Activated CD4-positive, alpha-beta T cell treated with anti-CD3 and anti-CD28 coated beads, Interleukin-2, amount 50 U/mL, for 48 hours (primary cell): Measurements from ENCODE around the gene ZNF182.
"Not testable (repeated sequence)": the region's sequence is repeated elsewhere in the genome, so short reads cannot be mapped to it uniquely, and the experiment has no call there.

ENCODE experiments used
- DNase-seq, 2 experiments: peaks; one replicate each; pipeline ENCODE4 v3.0.0-alpha.2; 2020

Gene ZNF182

GRCh38 chrX:48003758-48004457 is at the start of gene ZNF182:
TSS of gene ZNF182 (minus strand) at chrX:48003989. CDS start at chrX:48002609, 1,380 bp downstream.
- DNase-seq: peak; percentile 89 to 92

- DNase-seq: no peak
Measured at GRCh38 chrX:48046846-48047245, 43.1 kb upstream of the ZNF182 start.

GRCh38 chrX:48045410-48046311 is 41.9 kb upstream of the ZNF182 start:
- DNase-seq: no peak

GRCh38 chrX:48043056-48043455 is 39.3 kb upstream of the ZNF182 start:
- DNase-seq: no peak

- DNase-seq: no peak
Measured at GRCh38 chrX:48035891-48036290, 32.1 kb upstream of the ZNF182 start.

- not testable (repeated sequence) for DNase-seq
Measured at GRCh38 chrX:48030641-48031173, 26.9 kb upstream of the ZNF182 start.

- DNase-seq: no peak
Measured at GRCh38 chrX:48030237-48030636, 26.4 kb upstream of the ZNF182 start.

GRCh38 chrX:48028091-48028490 is 24.3 kb upstream of the ZNF182 start:
- no peak for DNase-seq

- DNase-seq: not testable (repeated sequence)
Measured at GRCh38 chrX:48027545-48027944, 23.8 kb upstream of the ZNF182 start.

- peak; percentile 20 to 39 for DNase-seq
Measured at GRCh38 chrX:48025561-48025960, 21.8 kb upstream of the ZNF182 start.

GRCh38 chrX:48022738-48023137 is 18.9 kb upstream of the ZNF182 start:
- no peak for DNase-seq

- DNase-seq: no peak
Measured at GRCh38 chrX:48022100-48022499, 18.3 kb upstream of the ZNF182 start.

- DNase-seq: peak; percentile 74 to 79
Measured at GRCh38 chrX:48021026-48021900, 17.5 kb upstream of the ZNF182 start.

- DNase-seq: peak; percentile 11 to 32
Measured at GRCh38 chrX:48020472-48020871, 16.7 kb upstream of the ZNF182 start.

GRCh38 chrX:48019892-48020291 is 16.1 kb upstream of the ZNF182 start:
- not testable (repeated sequence) for DNase-seq

GRCh38 chrX:48016583-48017310 is 13.0 kb upstream of the ZNF182 start:
- DNase-seq: not testable (repeated sequence)

GRCh38 chrX:48009445-48009960 is 5.7 kb upstream of the ZNF182 start:
- DNase-seq: not testable (repeated sequence)

GRCh38 chrX:48006688-48007087 is 2.9 kb upstream of the ZNF182 start, which contains the start of gene SPACA5:
TSS of gene SPACA5 (plus strand) at chrX:48006988. CDS start at chrX:48007803, 815 bp downstream.
- not testable (repeated sequence) for DNase-seq

GRCh38 chrX:48003367-48003757 is 427 bp downstream of the ZNF182 start:
- DNase-seq: peak in 1 of 2 experiments; percentile 17

GRCh38 chrX:48002929-48003328 is 860 bp downstream of the ZNF182 start:
- no peak for DNase-seq

- DNase-seq: no peak
Measured at GRCh38 chrX:48002319-48002718, 1.5 kb downstream of the ZNF182 start.
